Measurements from ENCODE around the gene CAMKK2. TPM values are rescaled to one million over a fixed set of nuclear protein-coding genes. Genes with fewer than 3 reads are reported as not detected.

The CAMKK2 gene
- total and polyA plus RNA-seq, 2 of the 13 experiments (the other 11 are each of a cell fraction or from before 2014, with no cell fraction given), result 18.8 to 20.0 TPM

GRCh38 chr12:121188227-121188626 lies 108.3 kb downstream of the CAMKK2 start:
- H3K9me3 ChIP-seq (ENCODE audit: low read length), result no peaks in the 10 kb centered on the region
- no peaks in the 10 kb centered on the region for H3K36me3 ChIP-seq (replicated peaks in 1 of 2; ENCODE audit: control insufficient read depth in 1 of 2, insufficient read depth in 2 of 2, low read length in 2 of 2)
- intact Hi-C loops (cut with micrococcal nuclease; ENCODE audit: unreplicated experiment), result no loop called here
- FAIRE-seq, result no peak
- H3K4me3 ChIP-seq (replicated peaks in 1 of 3; ENCODE audit: insufficient read depth in 1 of 3, low read depth in 2 of 3, low read length in 3 of 3), result no peak overlapping the region
- no peak overlapping the region for H3K4me2 ChIP-seq (ENCODE audit: low read depth, low read length)
- no peaks in the 10 kb centered on the region for H3K79me2 ChIP-seq (ENCODE audit: insufficient read depth, low read length)
- H2AFZ ChIP-seq (ENCODE audit: low read length), result no peak overlapping the region
- no peak for ATAC-seq
- CTCF ChIA-PET (ENCODE audit: low intra/inter-chr PET ratio, low total read pairs), result no interaction called here
- TF ChIP-seq ZNF414 (CRISPR knock-in tag; IDR thresholded peaks at IDR 0.05) (no peak), ZNF740 (CRISPR knock-in tag; IDR thresholded peaks at IDR 0.05) (no peak)
- TF ChIP-seq, protein P1, sequence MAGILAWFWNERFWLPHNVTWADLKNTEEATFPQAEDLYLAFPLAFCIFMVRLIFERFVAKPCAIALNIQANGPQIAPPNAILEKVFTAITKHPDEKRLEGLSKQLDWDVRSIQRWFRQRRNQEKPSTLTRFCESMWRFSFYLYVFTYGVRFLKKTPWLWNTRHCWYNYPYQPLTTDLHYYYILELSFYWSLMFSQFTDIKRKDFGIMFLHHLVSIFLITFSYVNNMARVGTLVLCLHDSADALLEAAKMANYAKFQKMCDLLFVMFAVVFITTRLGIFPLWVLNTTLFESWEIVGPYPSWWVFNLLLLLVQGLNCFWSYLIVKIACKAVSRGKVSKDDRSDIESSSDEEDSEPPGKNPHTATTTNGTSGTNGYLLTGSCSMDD (CRISPR knock-in tag; IDR thresholded peaks at IDR 0.05), result no peak
- POLR2A ChIA-PET, result no interaction called here
- in situ Hi-C loops (cut with HindIII; ENCODE audit: extremely low pct_ligation_motif_present, low pct_unique_long_range_greater_than_20kb), result no loop called here
- no peak overlapping the region for H3K9ac ChIP-seq (ENCODE audit: insufficient read depth, low read depth, low read length)
- H3K27me3 ChIP-seq (ENCODE audit: control insufficient read depth in 1 of 2, insufficient read depth in 2 of 2, low read length in 2 of 2), result peaks cover 2 to 13% of the 10 kb centered on the region in 2 experiments; a peak in 1 of 5 replicates
- H3K27ac ChIP-seq (ENCODE audit: extremely low read length, insufficient read depth, low read length), result no peak overlapping the region
- no peak for DNase-seq (ENCODE audit: low spot score)
- no TSS peak for BruUV-seq (replicated peaks)
- H3K4me1 ChIP-seq (ENCODE audit: insufficient read depth, low read length), result peaks cover 12% of the 10 kb centered on the region
- no peaks in the 10 kb centered on the region for H4K20me1 ChIP-seq (ENCODE audit: insufficient read depth, low read length)
- 49% methylated on average over 2 of the region's 2 CpGs for WGBS (ENCODE audit: low lambda C conversion rate)

Other genes starting within 250 kb of the CAMKK2 start
- gene P2RX7, start 163.8 kb downstream of the CAMKK2 start, total RNA-seq (2016; rRNA removed; fragmentation: Illumina TruSeq; extraction: Trizol), result 0.13 TPM in 1 of 2 replicates, not detected in the other
- 0.56 and 0.73 TPM in 2 replicates for gene P2RX7, start 163.8 kb downstream of the CAMKK2 start, polyA plus RNA-seq (2011; rRNA removed)
- gene P2RX4, start 86.6 kb downstream of the CAMKK2 start, total RNA-seq (2016; rRNA removed; fragmentation: Illumina TruSeq; extraction: Trizol), result 9.5 and 13.8 TPM in 2 replicates
- gene P2RX4, start 86.6 kb downstream of the CAMKK2 start, polyA plus RNA-seq (2011; rRNA removed), result 30.8 and 40.8 TPM in 2 replicates
- gene ANAPC5, start 55.7 kb upstream of the CAMKK2 start, total RNA-seq (2016; rRNA removed; fragmentation: Illumina TruSeq; extraction: Trizol), result 161 and 174 TPM in 2 replicates
- 134 and 146 TPM in 2 replicates for gene ANAPC5, start 55.7 kb upstream of the CAMKK2 start, polyA plus RNA-seq (2011; rRNA removed)
- gene RNF34, start 103.4 kb upstream of the CAMKK2 start, total RNA-seq (2016; rRNA removed; fragmentation: Illumina TruSeq; extraction: Trizol), result 53.2 and 68.2 TPM in 2 replicates
- gene RNF34, start 103.4 kb upstream of the CAMKK2 start, polyA plus RNA-seq (2011; rRNA removed), result 36.8 and 37.4 TPM in 2 replicates